GM23338 (cell line): ENCODE measurements around the gene GK2. TPM values are rescaled to one million over a fixed set of nuclear protein-coding genes. Genes with fewer than 3 reads are reported as not detected.

ENCODE experiments used
- ATAC-seq: fragments of 200-7000 bp; cut with Tn5 transposase; 3 replicates; pipeline ENCODE4 v1.9.1; 2020
- DNase-seq: peaks from one replicate; pipeline ENCODE4 v3.0.0-alpha.2; 2015; ENCODE audit warnings: low spot score
- H2AFZ ChIP-seq: fragments of 200-600 bp; sonication (generic); 2 replicates; pipeline ENCODE4 v1.8.0; 2016; ENCODE audit warnings: antibody characterized with exemption, mild to moderate bottlenecking, moderate library complexity
- H3F3A ChIP-seq: fragments of 200-600 bp; sonication (generic); replicated peaks from 2 replicates; pipeline ENCODE4 v1.8.0; 2017; ENCODE audit warnings: antibody characterized with exemption, mixed run types, low read depth
- H3K27ac ChIP-seq: fragments of 200-600 bp; sonication (generic); 2 replicates; pipeline ENCODE4 v1.6.1; 2016; ENCODE audit warnings: low read depth
- H3K27me3 ChIP-seq: fragments of 200-600 bp; sonication (generic); 2 replicates; pipeline ENCODE4 v1.8.0; 2016; ENCODE audit warnings: mild to moderate bottlenecking, mixed run types, moderate library complexity; ENCODE audit not compliant: insufficient read depth
- H3K36me3 ChIP-seq: fragments of 200-600 bp; sonication (generic); 2 replicates; pipeline ENCODE4 v1.8.0; 2016; ENCODE audit warnings: mild to moderate bottlenecking; ENCODE audit not compliant: insufficient read depth
- H3K4me1 ChIP-seq: fragments of 200-600 bp; sonication (generic); 2 replicates; pipeline ENCODE4 v1.8.0; 2016; ENCODE audit warnings: mild to moderate bottlenecking, moderate library complexity; ENCODE audit not compliant: insufficient read depth
- H3K4me2 ChIP-seq: fragments of 200-600 bp; sonication (generic); 2 replicates; pipeline ENCODE4 v1.7.1; 2017; ENCODE audit warnings: mixed run types
- H3K4me3 ChIP-seq: fragments of 200-600 bp; sonication (generic); 2 replicates; pipeline ENCODE4 v1.6.1; 2016; ENCODE audit warnings: mixed run types
- H3K79me2 ChIP-seq: fragments of 200-600 bp; sonication (generic); replicated peaks from 2 replicates; pipeline ENCODE4 v1.8.0; 2017; ENCODE audit warnings: mild to moderate bottlenecking; ENCODE audit not compliant: insufficient read depth
- H3K9me2 ChIP-seq: fragments of 200-600 bp; sonication (generic); 2 replicates; pipeline ENCODE4 v1.8.0; 2017; ENCODE audit not compliant: insufficient read depth
- H4K20me1 ChIP-seq: fragments of 200-600 bp; sonication (generic); replicated peaks from 2 replicates; pipeline ENCODE4 v1.8.0; 2017; ENCODE audit warnings: mild to moderate bottlenecking; ENCODE audit not compliant: insufficient read depth
- H3K27ac Mint-ChIP-seq: 2 replicates; pipeline ENCODE4 v1.8.0; 2020; ENCODE audit warnings: inconsistent platforms, mild to moderate bottlenecking, moderate library complexity, mixed read lengths
- H3K27me3 Mint-ChIP-seq: 3 replicates; pipeline ENCODE4 v1.8.0; 2022; ENCODE audit warnings: low read depth, mild to moderate bottlenecking, moderate library complexity, mixed read lengths, inconsistent platforms; ENCODE audit not compliant: insufficient read depth, poor library complexity
- H3K36me3 Mint-ChIP-seq: 3 replicates; pipeline ENCODE4 v1.8.0; 2021; ENCODE audit warnings: low read depth, mild to moderate bottlenecking, inconsistent platforms, moderate library complexity, mixed read lengths
- H3K4me1 Mint-ChIP-seq: 3 replicates; pipeline ENCODE4 v1.8.0; 2020; ENCODE audit warnings: mild to moderate bottlenecking, inconsistent platforms, mixed read lengths
- H3K4me3 Mint-ChIP-seq: 3 replicates; pipeline ENCODE4 v1.8.0; 2021; ENCODE audit warnings: moderate library complexity, mild to moderate bottlenecking, inconsistent platforms, mixed read lengths
- H3K9me3 Mint-ChIP-seq: 3 replicates; pipeline ENCODE4 v1.8.0; 2020; ENCODE audit warnings: moderate library complexity, mild to moderate bottlenecking, inconsistent platforms, mixed read lengths
- CREB1 ChIP-seq: fragments of 250-450 bp; sonication (Bioruptor Pico); IDR thresholded peaks from 2 replicates; pipeline ENCODE4 v1.5.0; 2020; ENCODE audit warnings: low read depth, mild to moderate bottlenecking, moderate library complexity
- EZH2 ChIP-seq: fragments of 200-600 bp; sonication (generic); IDR thresholded peaks from one replicate; pipeline ENCODE4 v1.8.0; 2017; ENCODE audit warnings: antibody characterized with exemption, mild to moderate bottlenecking, low read depth; ENCODE audit not compliant: unreplicated experiment
- EZH2phosphoT487 ChIP-seq: fragments of 200-600 bp; sonication (generic); IDR thresholded peaks from one replicate; pipeline ENCODE4 v1.8.1; 2018; ENCODE audit warnings: antibody characterized with exemption; ENCODE audit not compliant: unreplicated experiment
- JUNB ChIP-seq: IDR thresholded peaks from one replicate; pipeline ENCODE4 v1.6.1; 2016; ENCODE audit warnings: antibody characterized with exemption; ENCODE audit not compliant: unreplicated experiment
- NANOG ChIP-seq: IDR thresholded peaks from 2 replicates; pipeline ENCODE4 v1.6.1; 2016; ENCODE audit warnings: antibody characterized with exemption, borderline replicate concordance
- POLR2AphosphoS5 ChIP-seq: IDR thresholded peaks from 2 replicates; pipeline ENCODE4 v1.6.1; 2016; ENCODE audit warnings: antibody characterized with exemption, low read depth
- STAT1 ChIP-seq: IDR thresholded peaks from one replicate; pipeline ENCODE4 v1.6.1; 2016; ENCODE audit warnings: antibody characterized with exemption; ENCODE audit not compliant: unreplicated experiment
- ZNF114 ChIP-seq: fragments of 250-450 bp; sonication (Bioruptor Pico); IDR thresholded peaks from 2 replicates; pipeline ENCODE4 v1.5.0; 2020; ENCODE audit warnings: mild to moderate bottlenecking, moderate library complexity
- ZNF331 ChIP-seq: fragments of 250-450 bp; sonication (Bioruptor Pico); IDR thresholded peaks from 2 replicates; pipeline ENCODE4 v1.5.0; 2020; ENCODE audit warnings: low read depth, mild to moderate bottlenecking, moderate library complexity
- polyA plus RNA-seq: library from polyadenylated mRNA; unstranded; fragments of >200 nt; fragmentation: Nextera tagmentation; extraction: Ambion mirVana; gene quantifications from 2 replicates; pipeline ENCODE4 v1.2.1, GENCODE V29; 2016
- total RNA-seq: library from RNA; depleted of rRNA; stranded (reverse); fragments of >200 nt; shearing (Covaris generic); gene quantifications from 2 replicates; pipeline ENCODE4 v1.2.3, GENCODE V29; 2014
- TF ChIP-seq, protein P1 (sequence below): IDR thresholded peaks from 2 replicates; pipeline ENCODE4 v1.6.1; 2016; ENCODE audit warnings: antibody characterized with exemption
- TF ChIP-seq, protein P2 (sequence below), 2 experiments: fragments of 200-600 bp in 1 of 2; sonication (generic) in 1 of 2; conservative IDR thresholded peaks; 2 replicates each; pipeline versions ENCODE4 v1.5.1 to v1.6.1; 2016 to 2017; ENCODE audit warnings: antibody characterized with exemption in 2 of 2, low read depth in 2 of 2, mild to moderate bottlenecking in 2 of 2, moderate library complexity in 1 of 2
- TF ChIP-seq, protein P3 (sequence below): IDR thresholded peaks from one replicate; pipeline ENCODE4 v1.6.1; 2018; ENCODE audit warnings: antibody characterized with exemption; ENCODE audit not compliant: unreplicated experiment

The GK2 gene
- total and polyA plus RNA-seq, 2 experiments from 2014 or later, result not detected

DNA sequence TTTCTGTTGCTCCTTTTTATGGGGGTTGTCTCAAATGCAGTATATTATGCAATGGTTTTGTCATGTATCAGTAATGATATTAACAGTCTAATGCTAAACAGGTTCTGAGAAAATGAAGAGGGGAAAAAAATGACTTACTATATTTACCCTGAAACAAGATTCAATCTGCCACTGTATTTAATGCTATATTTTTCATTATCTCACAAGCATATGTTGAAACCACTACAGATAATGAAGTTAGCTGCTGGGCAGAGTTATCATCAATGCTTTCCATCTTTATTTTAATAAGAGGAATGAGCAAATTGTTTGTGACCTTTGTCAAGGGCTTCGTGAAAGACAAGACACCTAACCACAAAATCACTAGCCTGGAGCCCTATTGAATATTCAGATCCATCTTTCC lies 49.6 kb downstream of the GK2 start:
- Histone ChIP-seq H3K4me1 (no peaks in the 10 kb centered on the region), H4K20me1 (no peaks in the 10 kb centered on the region), H3K9me2 (no peaks in the 10 kb centered on the region), H3K36me3 (no peaks in the 10 kb centered on the region), H3K27me3 (no peaks in the 10 kb centered on the region), H2AFZ (no peak overlapping the region), H3K79me2 (no peaks in the 10 kb centered on the region), H3F3A (no peaks in the 10 kb centered on the region), H3K4me2 (no peak overlapping the region), H3K27ac (no peak overlapping the region), H3K4me3 (no peak overlapping the region)
- ATAC-seq (no peak), DNase-seq (no peak)
- Mint-ChIP-seq H3K4me1 (no peaks in the 10 kb centered on the region), H3K27me3 (no peaks in the 10 kb centered on the region), H3K36me3 (no peaks in the 10 kb centered on the region), H3K4me3 (no peak overlapping the region), H3K27ac (no peak overlapping the region), H3K9me3 (no peaks in the 10 kb centered on the region)
- TF ChIP-seq, protein P1, sequence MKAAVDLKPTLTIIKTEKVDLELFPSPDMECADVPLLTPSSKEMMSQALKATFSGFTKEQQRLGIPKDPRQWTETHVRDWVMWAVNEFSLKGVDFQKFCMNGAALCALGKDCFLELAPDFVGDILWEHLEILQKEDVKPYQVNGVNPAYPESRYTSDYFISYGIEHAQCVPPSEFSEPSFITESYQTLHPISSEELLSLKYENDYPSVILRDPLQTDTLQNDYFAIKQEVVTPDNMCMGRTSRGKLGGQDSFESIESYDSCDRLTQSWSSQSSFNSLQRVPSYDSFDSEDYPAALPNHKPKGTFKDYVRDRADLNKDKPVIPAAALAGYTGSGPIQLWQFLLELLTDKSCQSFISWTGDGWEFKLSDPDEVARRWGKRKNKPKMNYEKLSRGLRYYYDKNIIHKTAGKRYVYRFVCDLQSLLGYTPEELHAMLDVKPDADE, result no peak
- TF ChIP-seq EZH2phosphoT487 (no peak), ZNF331 (CRISPR knock-in tag) (no peak), ZNF114 (no peak), CREB1 (CRISPR knock-in tag) (no peak), NANOG (no peak), STAT1 (no peak), JUNB (no peak), POLR2AphosphoS5 (no peak), EZH2 (no peak)
- TF ChIP-seq, protein P2, sequence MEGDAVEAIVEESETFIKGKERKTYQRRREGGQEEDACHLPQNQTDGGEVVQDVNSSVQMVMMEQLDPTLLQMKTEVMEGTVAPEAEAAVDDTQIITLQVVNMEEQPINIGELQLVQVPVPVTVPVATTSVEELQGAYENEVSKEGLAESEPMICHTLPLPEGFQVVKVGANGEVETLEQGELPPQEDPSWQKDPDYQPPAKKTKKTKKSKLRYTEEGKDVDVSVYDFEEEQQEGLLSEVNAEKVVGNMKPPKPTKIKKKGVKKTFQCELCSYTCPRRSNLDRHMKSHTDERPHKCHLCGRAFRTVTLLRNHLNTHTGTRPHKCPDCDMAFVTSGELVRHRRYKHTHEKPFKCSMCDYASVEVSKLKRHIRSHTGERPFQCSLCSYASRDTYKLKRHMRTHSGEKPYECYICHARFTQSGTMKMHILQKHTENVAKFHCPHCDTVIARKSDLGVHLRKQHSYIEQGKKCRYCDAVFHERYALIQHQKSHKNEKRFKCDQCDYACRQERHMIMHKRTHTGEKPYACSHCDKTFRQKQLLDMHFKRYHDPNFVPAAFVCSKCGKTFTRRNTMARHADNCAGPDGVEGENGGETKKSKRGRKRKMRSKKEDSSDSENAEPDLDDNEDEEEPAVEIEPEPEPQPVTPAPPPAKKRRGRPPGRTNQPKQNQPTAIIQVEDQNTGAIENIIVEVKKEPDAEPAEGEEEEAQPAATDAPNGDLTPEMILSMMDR (conservative IDR thresholded peaks at IDR 0.05; ENCODE audit: low read depth in 2 of 2), result no peak
- TF ChIP-seq, protein P3, sequence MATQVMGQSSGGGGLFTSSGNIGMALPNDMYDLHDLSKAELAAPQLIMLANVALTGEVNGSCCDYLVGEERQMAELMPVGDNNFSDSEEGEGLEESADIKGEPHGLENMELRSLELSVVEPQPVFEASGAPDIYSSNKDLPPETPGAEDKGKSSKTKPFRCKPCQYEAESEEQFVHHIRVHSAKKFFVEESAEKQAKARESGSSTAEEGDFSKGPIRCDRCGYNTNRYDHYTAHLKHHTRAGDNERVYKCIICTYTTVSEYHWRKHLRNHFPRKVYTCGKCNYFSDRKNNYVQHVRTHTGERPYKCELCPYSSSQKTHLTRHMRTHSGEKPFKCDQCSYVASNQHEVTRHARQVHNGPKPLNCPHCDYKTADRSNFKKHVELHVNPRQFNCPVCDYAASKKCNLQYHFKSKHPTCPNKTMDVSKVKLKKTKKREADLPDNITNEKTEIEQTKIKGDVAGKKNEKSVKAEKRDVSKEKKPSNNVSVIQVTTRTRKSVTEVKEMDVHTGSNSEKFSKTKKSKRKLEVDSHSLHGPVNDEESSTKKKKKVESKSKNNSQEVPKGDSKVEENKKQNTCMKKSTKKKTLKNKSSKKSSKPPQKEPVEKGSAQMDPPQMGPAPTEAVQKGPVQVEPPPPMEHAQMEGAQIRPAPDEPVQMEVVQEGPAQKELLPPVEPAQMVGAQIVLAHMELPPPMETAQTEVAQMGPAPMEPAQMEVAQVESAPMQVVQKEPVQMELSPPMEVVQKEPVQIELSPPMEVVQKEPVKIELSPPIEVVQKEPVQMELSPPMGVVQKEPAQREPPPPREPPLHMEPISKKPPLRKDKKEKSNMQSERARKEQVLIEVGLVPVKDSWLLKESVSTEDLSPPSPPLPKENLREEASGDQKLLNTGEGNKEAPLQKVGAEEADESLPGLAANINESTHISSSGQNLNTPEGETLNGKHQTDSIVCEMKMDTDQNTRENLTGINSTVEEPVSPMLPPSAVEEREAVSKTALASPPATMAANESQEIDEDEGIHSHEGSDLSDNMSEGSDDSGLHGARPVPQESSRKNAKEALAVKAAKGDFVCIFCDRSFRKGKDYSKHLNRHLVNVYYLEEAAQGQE, result no peak
